NCI-H2196 (cell line): Measurements from ENCODE around the gene TAB3.

Source experiments
- DNase-seq: peaks from one replicate; lab custom pipeline; 2025; ENCODE audit not compliant: unreplicated experiment; lab: John Stamatoyannopoulos, UW

TAB3 gene

GRCh38 chrX:30779453-30780030, 109.5 kb downstream of the TAB3 start:
- no peak for DNase-seq

- no peak for DNase-seq
Measured at GRCh38 chrX:30777575-30777974, 111.5 kb downstream of the TAB3 start.
